ENCODE data around the gene VKORC1. TPM values are rescaled to one million over a fixed set of nuclear protein-coding genes. Genes with fewer than 3 reads are reported as not detected.

VKORC1 gene
- total RNA-seq, 2 donors from 2014 or later: 52.2 to 55.6 TPM

DNA sequence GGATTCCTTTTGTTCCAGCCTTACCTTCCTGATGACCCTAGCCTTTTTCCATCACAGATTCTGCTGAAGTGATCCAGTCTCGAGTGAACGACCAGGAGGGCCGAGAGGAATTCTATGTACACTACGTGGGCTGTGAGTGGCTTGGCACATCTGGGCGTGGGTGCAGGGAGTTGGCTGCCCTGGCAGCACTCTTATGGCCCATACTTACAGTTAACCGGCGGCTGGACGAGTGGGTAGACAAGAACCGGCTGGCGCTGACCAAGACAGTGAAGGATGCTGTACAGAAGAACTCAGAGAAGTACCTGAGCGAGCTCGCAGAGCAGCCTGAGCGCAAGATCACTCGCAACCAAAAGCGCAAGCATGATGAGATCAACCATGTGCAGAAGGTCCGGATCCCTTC, 25.5 kb upstream of the VKORC1 start:
- H3K4me3 Mint-ChIP-seq: no peak overlapping the region
- DNase-seq (no peak), ATAC-seq (replicated peaks in 1 of 2) (no peak)
- H3K36me3 Mint-ChIP-seq (ENCODE audit: insufficient read depth in 2 of 2): peaks cover 4 to 17% of the 10 kb centered on the region in 2 donors
- H3K9me3 Mint-ChIP-seq: no peaks in the 10 kb centered on the region
- H3K27ac Mint-ChIP-seq: no peak overlapping the region
- H3K4me1 Mint-ChIP-seq (ENCODE audit: low read depth): peaks cover 23% of the 10 kb centered on the region
- H3K27me3 Mint-ChIP-seq (ENCODE audit: low read depth): no peaks in the 10 kb centered on the region

- ATAC-seq (replicated peaks in 1 of 2): no peak
- peaks cover 36% of the 10 kb centered on the region for H3K4me1 Mint-ChIP-seq (ENCODE audit: low read depth)
- no peak for DNase-seq
- peak overlapping the region; percentile 82 for H3K4me3 Mint-ChIP-seq
- no peaks in the 10 kb centered on the region for H3K27me3 Mint-ChIP-seq (ENCODE audit: low read depth)
- peak overlapping the region; percentile 71 for H3K27ac Mint-ChIP-seq
- peaks cover 4 to 18% of the 10 kb centered on the region in 2 donors for H3K36me3 Mint-ChIP-seq (ENCODE audit: insufficient read depth in 2 of 2)
- H3K9me3 Mint-ChIP-seq: no peaks in the 10 kb centered on the region
These were observed 23.9 kb upstream of the VKORC1 start for GRCh38 chr16:31118223-31119155.

- ATAC-seq (replicated peaks in 1 of 2): peak; percentile 94 to 95
- no peaks in the 10 kb centered on the region for H3K27me3 Mint-ChIP-seq (ENCODE audit: low read depth)
- DNase-seq: peak; percentile 97 to 99
- peak within 1 kb of the TSS; percentile 82 for H3K4me3 Mint-ChIP-seq
- peaks cover 38% of the 10 kb centered on the region for H3K4me1 Mint-ChIP-seq (ENCODE audit: low read depth)
- peak within 1 kb of the TSS; percentile 71 for H3K27ac Mint-ChIP-seq
- H3K9me3 Mint-ChIP-seq: no peaks in the 10 kb centered on the region
- peaks cover 4 to 18% of the 10 kb centered on the region in 2 donors for H3K36me3 Mint-ChIP-seq (ENCODE audit: insufficient read depth in 2 of 2)
These were observed 23.0 kb upstream of the VKORC1 start, which contains the start of gene KAT8 for GRCh38 chr16:31117384-31118222. Gene KAT8 (plus strand): TSS chr16:31117664. CDS start chr16:31117682, 18 bp downstream.

GRCh38 chr16:31114468-31114867, 19.9 kb upstream of the VKORC1 start:
- Mint-ChIP-seq H3K4me3 (no peak overlapping the region), H3K27ac (peak overlapping the region; percentile 62), H3K36me3 (ENCODE audit: insufficient read depth in 2 of 2) (peaks cover 0 to 5% of the 10 kb centered on the region in 2 donors), H3K4me1 (ENCODE audit: low read depth) (peaks cover 40% of the 10 kb centered on the region), H3K27me3 (ENCODE audit: low read depth) (no peaks in the 10 kb centered on the region), H3K9me3 (no peaks in the 10 kb centered on the region)
- ATAC-seq (replicated peaks in 1 of 2) (no peak), DNase-seq (no peak)

- DNase-seq (no peak), ATAC-seq (replicated peaks in 1 of 2) (no peak)
- H3K36me3 Mint-ChIP-seq (ENCODE audit: insufficient read depth in 2 of 2): peaks cover 0 to 1% of the 10 kb centered on the region in 2 donors
- peaks cover 32% of the 10 kb centered on the region for H3K4me1 Mint-ChIP-seq (ENCODE audit: low read depth)
- no peaks in the 10 kb centered on the region for H3K9me3 Mint-ChIP-seq
- no peak overlapping the region for H3K27ac Mint-ChIP-seq
- H3K27me3 Mint-ChIP-seq (ENCODE audit: low read depth): no peaks in the 10 kb centered on the region
- no peak overlapping the region for H3K4me3 Mint-ChIP-seq
These were observed 18.8 kb upstream of the VKORC1 start for GRCh38 chr16:31113121-31114120.

GRCh38 chr16:31112711-31113110, 18.1 kb upstream of the VKORC1 start:
- peaks cover 29% of the 10 kb centered on the region for H3K4me1 Mint-ChIP-seq (ENCODE audit: low read depth)
- H3K9me3 Mint-ChIP-seq: no peaks in the 10 kb centered on the region
- H3K4me3 Mint-ChIP-seq: no peak overlapping the region
- peaks cover 0 to 1% of the 10 kb centered on the region in 2 donors for H3K36me3 Mint-ChIP-seq (ENCODE audit: insufficient read depth in 2 of 2)
- no peaks in the 10 kb centered on the region for H3K27me3 Mint-ChIP-seq (ENCODE audit: low read depth)
- H3K27ac Mint-ChIP-seq: peak overlapping the region; percentile 27
- DNase-seq (no peak), ATAC-seq (replicated peaks in 1 of 2) (no peak)

DNA sequence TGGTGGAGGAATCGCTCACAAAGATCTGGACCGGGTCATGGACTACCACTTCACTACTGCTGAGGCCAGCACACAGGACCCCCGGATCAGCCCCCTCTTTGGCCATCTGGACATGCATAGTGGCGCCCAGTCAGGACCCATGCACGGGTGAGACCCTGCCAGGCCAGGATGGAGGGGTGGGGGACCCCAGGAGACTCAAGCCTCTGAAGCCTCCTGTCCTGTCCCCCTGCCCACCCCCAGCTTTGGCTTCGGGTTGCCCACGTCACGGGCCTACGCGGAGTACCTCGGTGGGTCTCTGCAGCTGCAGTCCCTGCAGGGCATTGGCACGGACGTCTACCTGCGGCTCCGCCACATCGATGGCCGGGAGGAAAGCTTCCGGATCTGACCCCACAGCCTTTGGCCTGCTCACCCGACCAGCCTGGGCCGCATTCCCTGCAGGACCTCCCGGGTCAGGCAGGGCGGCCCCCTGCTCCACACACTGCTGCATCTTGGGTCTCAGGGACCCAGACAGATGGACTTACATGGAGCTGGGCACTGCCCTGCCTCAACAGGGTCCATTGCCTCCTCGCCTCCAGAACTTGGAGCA, 17.4 kb upstream of the VKORC1 start:
- H3K27me3 Mint-ChIP-seq (ENCODE audit: low read depth): no peaks in the 10 kb centered on the region
- H3K4me1 Mint-ChIP-seq (ENCODE audit: low read depth): peaks cover 37% of the 10 kb centered on the region
- no peaks in the 10 kb centered on the region for H3K9me3 Mint-ChIP-seq
- peaks cover 0 to 1% of the 10 kb centered on the region in 2 donors for H3K36me3 Mint-ChIP-seq (ENCODE audit: insufficient read depth in 2 of 2)
- no peak overlapping the region for H3K4me3 Mint-ChIP-seq
- H3K27ac Mint-ChIP-seq: no peak overlapping the region
- ATAC-seq (replicated peaks in 1 of 2): no peak
- DNase-seq: no peak

GRCh38 chr16:31110106-31111034, 15.8 kb upstream of the VKORC1 start:
- Mint-ChIP-seq H3K9me3 (no peaks in the 10 kb centered on the region), H3K36me3 (ENCODE audit: insufficient read depth in 2 of 2) (peaks cover 0 to 1% of the 10 kb centered on the region in 2 donors), H3K4me1 (ENCODE audit: low read depth) (peaks cover 42% of the 10 kb centered on the region), H3K27me3 (ENCODE audit: low read depth) (no peaks in the 10 kb centered on the region), H3K4me3 (peak overlapping the region in 1 of 2 donors; percentile 82), H3K27ac (no peak overlapping the region)
- ATAC-seq (replicated peaks in 1 of 2): no peak
- DNase-seq: no peak

- Mint-ChIP-seq H3K4me1 (ENCODE audit: low read depth) (peaks cover 38% of the 10 kb centered on the region), H3K4me3 (peak overlapping the region; percentile 66 to 82), H3K27me3 (ENCODE audit: low read depth) (no peaks in the 10 kb centered on the region), H3K36me3 (ENCODE audit: insufficient read depth in 2 of 2) (no peaks in the 10 kb centered on the region), H3K9me3 (no peaks in the 10 kb centered on the region), H3K27ac (peak overlapping the region; percentile 10)
- DNase-seq (no peak), ATAC-seq (replicated peaks in 1 of 2) (no peak)
These were observed 15.0 kb upstream of the VKORC1 start for GRCh38 chr16:31109622-31110021.

DNA sequence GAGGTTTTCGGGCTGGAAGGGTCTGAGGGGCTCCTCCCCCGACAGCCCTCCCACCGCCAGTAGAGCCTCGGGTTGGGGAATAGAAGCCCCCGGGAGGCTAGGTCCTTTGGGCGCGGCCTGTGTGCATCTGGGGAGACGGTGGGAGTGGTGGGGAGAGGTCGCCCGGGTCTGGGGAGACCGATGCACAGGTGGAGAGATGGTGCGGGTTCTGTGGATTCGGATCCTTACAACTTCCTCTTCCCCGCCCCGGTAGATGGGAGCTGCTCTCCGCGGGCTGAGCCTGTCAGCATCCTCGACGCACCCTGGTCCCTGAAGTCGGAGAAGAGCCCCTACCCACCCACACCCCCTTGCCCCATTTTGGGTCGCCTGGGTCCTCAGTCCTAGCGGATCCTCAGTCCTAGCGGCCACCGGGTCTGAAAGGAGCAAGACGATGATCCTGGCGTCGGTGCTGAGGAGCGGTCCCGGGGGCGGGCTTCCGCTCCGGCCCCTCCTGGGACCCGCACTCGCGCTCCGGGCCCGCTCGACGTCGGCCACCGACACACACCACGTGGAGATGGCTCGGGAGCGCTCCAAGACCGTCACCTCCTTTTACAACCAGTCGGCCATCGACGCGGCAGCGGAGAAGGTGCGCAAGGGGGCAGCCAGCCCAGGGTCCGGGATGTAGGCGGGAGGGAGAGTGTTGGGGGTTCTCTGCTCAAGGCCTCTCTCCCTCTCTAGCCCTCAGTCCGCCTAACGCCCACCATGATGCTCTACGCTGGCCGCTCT, 14.4 kb upstream of the VKORC1 start:
- Mint-ChIP-seq H3K36me3 (ENCODE audit: insufficient read depth in 2 of 2) (no peaks in the 10 kb centered on the region), H3K4me1 (ENCODE audit: low read depth) (peaks cover 33% of the 10 kb centered on the region), H3K9me3 (no peaks in the 10 kb centered on the region), H3K27me3 (ENCODE audit: low read depth) (no peaks in the 10 kb centered on the region), H3K4me3 (peak overlapping the region; percentile 69 to 94), H3K27ac (no peak overlapping the region)
- DNase-seq (no peak), ATAC-seq (replicated peaks in 1 of 2) (no peak)

All from activated T-cell treated with anti-CD3 and anti-CD28 coated beads, Interleukin-2, amount 50 U/mL, for 72 hours (primary cell).